IPS-18c (cell line): ENCODE results near the gene TXN.

Source experiments
- H3K4me3 ChIP-seq: 2 replicates; pipeline ENCODE4 v1.7.0; 2013; ENCODE audit warnings: low read depth, mild to moderate bottlenecking, low read length, moderate library complexity; ENCODE audit not compliant: insufficient read depth
- H3K9me3 ChIP-seq: one replicate; pipeline ENCODE4 v1.6.1; 2013; ENCODE audit warnings: mild to moderate bottlenecking, low read length, moderate library complexity; ENCODE audit not compliant: control insufficient read depth, insufficient read depth

Gene TXN

DNA sequence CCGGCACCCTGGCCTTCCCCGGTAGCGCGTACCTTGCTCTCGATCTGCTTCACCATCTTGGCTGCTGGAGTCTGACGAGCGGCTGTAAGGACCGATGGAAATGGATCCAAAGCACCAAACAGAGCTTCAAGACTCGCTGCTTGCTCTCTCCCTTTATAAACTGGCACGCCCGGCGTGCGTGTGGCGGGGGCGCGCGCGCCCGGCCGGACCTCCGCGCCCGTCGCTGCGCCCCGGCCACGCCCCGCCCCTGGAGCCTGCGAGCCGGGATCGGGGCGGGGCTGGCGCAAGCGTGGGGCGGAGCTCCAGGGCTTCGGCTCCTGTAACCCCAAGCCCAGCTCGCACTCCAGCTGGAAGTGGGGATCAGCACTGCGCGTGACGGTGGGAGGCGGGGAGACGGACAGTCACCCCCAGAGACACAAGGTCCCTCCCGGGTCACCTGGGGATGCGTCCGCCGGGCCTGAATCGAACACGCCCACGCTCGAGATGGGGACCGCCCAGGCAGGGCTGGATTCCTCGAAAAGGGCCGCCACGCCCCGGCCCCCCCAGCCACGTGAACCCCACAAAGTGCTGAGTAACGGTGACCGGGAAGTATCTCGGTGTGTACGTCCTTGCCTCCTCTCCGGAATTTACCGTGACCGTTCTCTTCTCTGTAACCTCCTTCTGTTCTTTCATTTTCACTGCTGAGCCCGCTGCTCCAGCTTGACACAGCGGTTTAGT is at the start of gene TXN:
Gene TXN (minus strand): TSS at position 128 of the 717 bp plus-strand sequence. CDS start 72 bp downstream, at position 56.
- peak within 1 kb of the TSS; percentile 90 for H3K4me3 ChIP-seq
- H3K9me3 ChIP-seq: no peaks in the 10 kb centered on the region

DNA sequence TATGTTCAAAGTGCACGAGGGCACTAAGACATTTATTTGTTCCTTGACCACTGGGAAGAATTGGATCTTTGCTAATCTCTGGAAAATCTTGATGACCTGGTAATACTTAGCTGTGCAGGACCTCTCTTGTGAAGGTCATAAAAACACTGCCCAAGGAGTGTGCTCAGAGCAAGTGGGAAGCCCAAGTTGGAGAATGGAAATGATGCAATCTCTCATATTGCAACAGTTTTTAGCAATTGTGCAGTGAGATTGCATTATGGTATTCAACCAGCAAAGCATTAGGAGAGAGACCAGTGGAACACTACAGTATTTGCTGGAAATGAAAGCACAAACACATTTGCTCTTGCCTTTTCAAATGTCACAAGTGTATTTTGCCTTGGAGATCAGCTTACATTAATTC is 46.8 kb upstream of the TXN start:
- Histone ChIP-seq H3K4me3 (no peak overlapping the region), H3K9me3 (no peaks in the 10 kb centered on the region)

GRCh38 chr9:110298043-110298605 is 41.8 kb upstream of the TXN start:
- Histone ChIP-seq H3K4me3 (no peak overlapping the region), H3K9me3 (no peaks in the 10 kb centered on the region)

DNA sequence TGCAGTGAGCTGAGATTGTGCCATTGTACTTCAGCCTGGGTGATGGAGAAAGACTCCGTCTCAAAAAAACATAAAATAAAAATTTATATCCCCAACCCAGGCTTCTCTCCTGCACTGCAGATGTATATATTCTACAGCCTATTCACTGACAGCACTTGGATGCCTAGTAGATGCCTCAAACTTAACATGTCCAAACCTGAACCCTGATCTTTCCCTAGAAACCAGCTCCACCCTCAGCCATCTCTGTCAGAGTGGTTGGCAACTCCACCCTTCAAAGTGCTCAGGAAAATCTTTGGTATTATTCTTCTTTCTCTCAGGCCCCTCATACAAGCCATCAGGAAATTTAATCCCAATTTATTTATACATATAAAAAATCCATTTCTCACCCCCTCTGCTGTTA is 36.9 kb upstream of the TXN start:
- H3K4me3 ChIP-seq: no peak overlapping the region

DNA sequence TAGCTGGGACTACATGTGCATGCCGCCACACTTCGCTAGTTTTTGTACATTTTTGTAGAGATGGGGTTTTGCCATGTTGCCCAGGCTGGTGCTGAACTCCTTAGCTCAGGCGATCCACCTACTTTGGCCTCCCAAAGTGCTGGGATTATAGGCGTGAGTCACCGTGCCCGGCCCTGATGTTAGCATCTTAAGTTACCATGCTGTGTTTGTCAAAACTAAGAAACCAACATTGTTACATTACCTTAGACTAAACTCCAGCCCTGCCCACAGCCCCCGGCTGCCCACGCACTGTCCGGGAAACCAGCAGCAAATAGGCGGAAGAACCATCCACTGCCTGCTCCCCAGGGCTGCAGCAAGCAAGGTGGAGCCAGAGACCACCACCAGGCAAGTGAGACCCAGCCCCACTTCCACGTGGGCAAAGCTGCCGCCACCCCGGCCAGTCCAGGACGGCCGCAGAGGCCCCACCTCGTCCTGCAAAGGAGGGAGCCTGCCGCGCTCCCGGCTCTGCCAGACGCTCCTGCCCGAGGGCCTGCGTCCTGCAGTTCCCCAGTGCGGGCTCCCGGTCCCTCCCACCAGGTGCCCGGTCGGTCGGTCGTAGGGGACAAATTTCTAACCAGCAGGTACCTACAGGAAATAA is 35.7 kb upstream of the TXN start:
- Histone ChIP-seq H3K4me3 (no peak overlapping the region), H3K9me3 (no peaks in the 10 kb centered on the region)

More for the DNA sequence above, 36.9 kb upstream of the TXN start:
- no peaks in the 10 kb centered on the region for H3K9me3 ChIP-seq

- H3K4me3 ChIP-seq: no peak overlapping the region
- no peaks in the 10 kb centered on the region for H3K9me3 ChIP-seq
These were observed 33.7 kb upstream of the TXN start for GRCh38 chr9:110290001-110290400.

- Histone ChIP-seq H3K9me3 (no peaks in the 10 kb centered on the region), H3K4me3 (no peak overlapping the region)
These were observed 32.2 kb upstream of the TXN start for GRCh38 chr9:110288503-110288902.

GRCh38 chr9:110287289-110287680 is 31.0 kb upstream of the TXN start:
- no peaks in the 10 kb centered on the region for H3K9me3 ChIP-seq

DNA sequence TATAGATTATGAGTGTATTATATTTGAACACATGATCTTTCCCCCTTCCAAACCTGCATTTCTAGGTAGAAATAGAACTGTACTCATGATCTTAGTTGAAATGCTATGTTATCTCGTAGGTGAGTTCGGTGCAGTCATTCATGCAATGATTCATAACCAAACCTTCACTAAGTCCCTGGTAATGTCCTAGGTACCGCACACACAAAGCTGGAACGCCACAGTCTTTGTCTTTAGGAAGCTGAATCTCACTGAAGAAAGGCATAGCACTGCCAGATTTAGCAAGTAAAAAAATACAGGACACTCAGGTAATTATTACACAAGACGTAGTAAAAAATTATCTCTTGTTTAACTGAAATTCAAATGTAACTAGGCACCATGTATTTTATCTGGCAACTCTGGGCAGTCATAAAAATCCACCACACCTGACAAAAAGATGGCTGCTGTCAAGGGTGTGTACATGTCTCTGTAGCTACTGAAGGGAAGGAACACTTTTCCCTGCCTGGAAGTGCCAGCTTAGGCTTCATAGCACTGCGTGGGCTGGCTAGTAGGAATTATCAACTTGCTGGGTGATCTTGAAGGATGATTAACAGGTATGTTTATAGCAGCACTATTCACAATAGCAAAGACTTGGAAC is 28.0 kb upstream of the TXN start:
- H3K4me3 ChIP-seq: no peak overlapping the region
- H3K9me3 ChIP-seq: no peaks in the 10 kb centered on the region

More at GRCh38 chr9:110287289-110287680, 31.0 kb upstream of the TXN start:
- no peak overlapping the region for H3K4me3 ChIP-seq

DNA sequence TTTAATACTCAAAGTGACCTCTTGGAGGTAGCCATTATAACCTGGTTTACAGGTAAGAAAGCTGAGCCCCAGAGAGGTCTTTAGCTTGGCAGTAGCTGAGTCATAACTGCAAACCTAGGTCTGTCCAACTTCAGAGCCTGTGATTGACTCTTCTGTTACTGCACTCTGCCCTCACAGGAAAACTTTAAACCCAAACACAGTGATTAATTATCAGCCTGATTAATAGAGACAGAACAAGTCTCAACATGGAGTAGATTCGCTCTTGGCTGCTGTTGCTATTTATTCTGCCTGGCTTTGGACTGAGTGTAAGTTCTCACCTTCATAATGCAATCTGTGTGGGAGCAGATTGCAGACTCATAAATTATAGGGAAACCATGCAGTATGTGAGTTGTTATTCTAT is 27.4 kb upstream of the TXN start:
- Histone ChIP-seq H3K4me3 (no peak overlapping the region), H3K9me3 (no peaks in the 10 kb centered on the region)

- no peak overlapping the region for H3K4me3 ChIP-seq
- H3K9me3 ChIP-seq: no peaks in the 10 kb centered on the region
These were observed 26.4 kb upstream of the TXN start for GRCh38 chr9:110282739-110283081.

GRCh38 chr9:110282018-110282738 is 25.9 kb upstream of the TXN start:
- Histone ChIP-seq H3K4me3 (no peak overlapping the region), H3K9me3 (peaks cover 1% of the 10 kb centered on the region)

GRCh38 chr9:110278080-110278707 is 21.9 kb upstream of the TXN start:
- peaks cover 2% of the 10 kb centered on the region for H3K9me3 ChIP-seq
- no peak overlapping the region for H3K4me3 ChIP-seq

GRCh38 chr9:110276781-110277180 is 20.5 kb upstream of the TXN start:
- peaks cover 2% of the 10 kb centered on the region for H3K9me3 ChIP-seq
- no peak overlapping the region for H3K4me3 ChIP-seq

DNA sequence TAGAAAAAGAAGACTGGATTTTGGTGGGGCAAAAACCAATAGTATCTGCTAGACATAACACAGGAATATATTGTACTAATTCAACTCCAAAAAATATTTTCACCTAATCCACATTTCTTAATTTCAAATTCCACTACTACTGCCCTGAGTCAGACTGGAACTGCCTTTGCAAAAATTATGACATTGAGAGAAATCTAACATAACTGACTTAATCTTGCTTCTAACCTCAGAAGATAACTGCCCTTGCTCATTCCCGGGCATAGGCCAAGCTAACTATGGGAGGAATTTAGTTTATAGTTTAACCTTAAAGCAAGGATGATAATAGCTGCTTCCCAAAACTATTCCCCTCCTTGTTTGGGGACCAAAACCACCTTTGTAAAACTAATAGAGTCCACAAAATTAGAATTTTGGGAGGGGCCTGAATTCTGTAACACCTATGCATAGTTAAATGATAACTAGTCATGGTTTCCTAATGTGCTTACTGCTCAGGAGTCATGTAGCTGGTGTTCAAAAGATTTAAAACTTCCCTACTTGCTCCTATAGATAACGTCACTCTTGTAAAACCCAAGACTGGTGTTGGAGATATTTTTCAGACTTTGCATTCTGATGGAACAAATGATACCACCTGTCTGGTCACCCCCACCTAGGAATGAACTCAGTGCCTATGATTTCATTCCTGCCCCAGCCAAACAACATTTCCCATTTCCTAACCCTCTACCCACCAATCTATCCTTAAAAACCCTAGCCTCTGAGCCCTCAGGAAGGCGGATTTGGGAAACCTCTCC is 14.1 kb upstream of the TXN start:
- H3K9me3 ChIP-seq: no peaks in the 10 kb centered on the region
- no peak overlapping the region for H3K4me3 ChIP-seq

DNA sequence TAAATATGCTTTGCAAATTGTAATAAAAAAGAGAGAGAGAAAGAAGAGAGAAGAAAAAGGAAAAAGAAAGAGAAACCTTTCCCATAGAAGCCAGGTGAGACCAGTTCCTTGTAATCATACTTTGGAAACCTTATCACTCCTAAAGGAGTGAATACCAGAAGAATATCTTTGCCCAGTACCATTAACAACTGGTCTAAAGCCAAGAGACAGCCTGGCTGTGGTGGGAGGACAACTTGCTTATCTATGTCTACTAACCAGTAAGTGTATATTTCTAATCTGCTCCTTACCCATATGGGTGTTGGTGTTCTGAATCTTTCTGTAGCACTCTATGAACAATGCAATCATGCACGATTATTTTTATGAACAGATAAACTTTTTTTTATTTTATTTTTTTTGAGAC is 10.5 kb upstream of the TXN start:
- Histone ChIP-seq H3K4me3 (no peak overlapping the region), H3K9me3 (no peaks in the 10 kb centered on the region)
